ENCODE measurements around the gene PYROXD2.

Gene PYROXD2

GRCh38 chr10:98414932-98415730, at the start of gene PYROXD2:
Gene PYROXD2, minus strand, starts transcription at chr10:98415182. Its CDS starts 47 bp downstream, at chr10:98415135.
- peak; percentile 96 for DNase-seq
- in situ Hi-C loops (cut with HindIII; ENCODE audit: low pct_ligation_motif_present, low pct_unique_long_range_greater_than_20kb, low sequenced_read_pairs), result no loop called here

GRCh38 chr10:98463976-98464754, 49.2 kb upstream of the PYROXD2 start:
- DNase-seq, result no peak
- in situ Hi-C loops (cut with HindIII; ENCODE audit: low pct_ligation_motif_present, low pct_unique_long_range_greater_than_20kb, low sequenced_read_pairs), result no loop called here

GRCh38 chr10:98463016-98463415, 48.0 kb upstream of the PYROXD2 start:
- in situ Hi-C loops (cut with HindIII; ENCODE audit: low pct_ligation_motif_present, low pct_unique_long_range_greater_than_20kb, low sequenced_read_pairs), result no loop called here
- DNase-seq, result no peak

- in situ Hi-C loops (cut with HindIII; ENCODE audit: low pct_ligation_motif_present, low pct_unique_long_range_greater_than_20kb, low sequenced_read_pairs), result no loop called here
- DNase-seq, result no peak
Observed at GRCh38 chr10:98461500-98461842, 46.5 kb upstream of the PYROXD2 start.

GRCh38 chr10:98460837-98461499, 46.0 kb upstream of the PYROXD2 start:
- in situ Hi-C loops (cut with HindIII; ENCODE audit: low pct_ligation_motif_present, low pct_unique_long_range_greater_than_20kb, low sequenced_read_pairs), result no loop called here
- peak; percentile 93 for DNase-seq

GRCh38 chr10:98458809-98459784, 44.1 kb upstream of the PYROXD2 start:
- in situ Hi-C loops (cut with HindIII; ENCODE audit: low pct_ligation_motif_present, low pct_unique_long_range_greater_than_20kb, low sequenced_read_pairs), result no loop called here
- no peak for DNase-seq

GRCh38 chr10:98457721-98458120, 42.7 kb upstream of the PYROXD2 start:
- DNase-seq, result no peak
- in situ Hi-C loops (cut with HindIII; ENCODE audit: low pct_ligation_motif_present, low pct_unique_long_range_greater_than_20kb, low sequenced_read_pairs), result no loop called here

- in situ Hi-C loops (cut with HindIII; ENCODE audit: low pct_ligation_motif_present, low pct_unique_long_range_greater_than_20kb, low sequenced_read_pairs), result no loop called here
- no peak for DNase-seq
Observed at GRCh38 chr10:98456686-98457482, 41.9 kb upstream of the PYROXD2 start.

GRCh38 chr10:98456043-98456570, 41.1 kb upstream of the PYROXD2 start:
- in situ Hi-C loops (cut with HindIII; ENCODE audit: low pct_ligation_motif_present, low pct_unique_long_range_greater_than_20kb, low sequenced_read_pairs), result no loop called here
- no peak for DNase-seq

GRCh38 chr10:98453729-98454128, 38.7 kb upstream of the PYROXD2 start:
- in situ Hi-C loops (cut with HindIII; ENCODE audit: low pct_ligation_motif_present, low pct_unique_long_range_greater_than_20kb, low sequenced_read_pairs), result no loop called here
- no peak for DNase-seq

GRCh38 chr10:98450618-98451017, 35.6 kb upstream of the PYROXD2 start:
- DNase-seq, result no peak
- in situ Hi-C loops (cut with HindIII; ENCODE audit: low pct_ligation_motif_present, low pct_unique_long_range_greater_than_20kb, low sequenced_read_pairs), result no loop called here

GRCh38 chr10:98449287-98449686, 34.3 kb upstream of the PYROXD2 start:
- in situ Hi-C loops (cut with HindIII; ENCODE audit: low pct_ligation_motif_present, low pct_unique_long_range_greater_than_20kb, low sequenced_read_pairs), result no loop called here
- no peak for DNase-seq

- in situ Hi-C loops (cut with HindIII; ENCODE audit: low pct_ligation_motif_present, low pct_unique_long_range_greater_than_20kb, low sequenced_read_pairs), result no loop called here
- DNase-seq, result peak; percentile 79
Observed at GRCh38 chr10:98446661-98447221, 31.8 kb upstream of the PYROXD2 start, which contains the start of gene HPS1. Gene HPS1, minus strand, starts transcription at chr10:98446935. Its CDS starts 3,695 bp downstream, at chr10:98443240.

- no peak for DNase-seq
- in situ Hi-C loops (cut with HindIII; ENCODE audit: low pct_ligation_motif_present, low pct_unique_long_range_greater_than_20kb, low sequenced_read_pairs), result no loop called here
Observed at GRCh38 chr10:98446151-98446660, 31.2 kb upstream of the PYROXD2 start.

- in situ Hi-C loops (cut with HindIII; ENCODE audit: low pct_ligation_motif_present, low pct_unique_long_range_greater_than_20kb, low sequenced_read_pairs), result no loop called here
- no peak for DNase-seq
Observed at GRCh38 chr10:98445200-98445812, 30.3 kb upstream of the PYROXD2 start.

- in situ Hi-C loops (cut with HindIII; ENCODE audit: low pct_ligation_motif_present, low pct_unique_long_range_greater_than_20kb, low sequenced_read_pairs), result no loop called here
Observed at GRCh38 chr10:98444314-98445006, 29.5 kb upstream of the PYROXD2 start.

More at GRCh38 chr10:98444314-98445006, 29.5 kb upstream of the PYROXD2 start:
- peak; percentile 81 for DNase-seq

Measured in ACHN (cell line).